GM21526 (cell line): ENCODE measurements around the gene ACTN1.
"Not testable (repeated sequence)": the region's sequence is repeated elsewhere in the genome, so short reads cannot be mapped to it uniquely, and the experiment has no call there.

Experiments used
- ATAC-seq: cut with Tn5 transposase; IDR thresholded peaks from one replicate; pipeline ENCODE4 v1.9.1; 2021; ENCODE audit warnings: moderate library complexity; ENCODE audit not compliant: unreplicated experiment, low FRiP score

ACTN1 gene

GRCh38 chr14:68987653-68988036, 8.5 kb upstream of the ACTN1 start:
- no peak for ATAC-seq

GRCh38 chr14:68986926-68987652, 8.0 kb upstream of the ACTN1 start:
- no peak for ATAC-seq

- ATAC-seq, result no peak
Measured at GRCh38 chr14:68986225-68986624, 7.1 kb upstream of the ACTN1 start.

GRCh38 chr14:68984686-68985085, 5.6 kb upstream of the ACTN1 start:
- ATAC-seq, result no peak

GRCh38 chr14:68983191-68983590, 4.1 kb upstream of the ACTN1 start:
- ATAC-seq, result no peak

GRCh38 chr14:68982581-68982980, 3.5 kb upstream of the ACTN1 start:
- no peak for ATAC-seq

- no peak for ATAC-seq
Measured at GRCh38 chr14:68981539-68981976, 2.5 kb upstream of the ACTN1 start.

GRCh38 chr14:68981139-68981538, 2.0 kb upstream of the ACTN1 start:
- ATAC-seq, result no peak

GRCh38 chr14:68979722-68980451, 785 bp upstream of the ACTN1 start:
- ATAC-seq, result no peak

GRCh38 chr14:68978172-68978911, 760 bp downstream of the ACTN1 start:
- ATAC-seq, result no peak

- ATAC-seq, result no peak
Measured at GRCh38 chr14:68977718-68978171, 1.4 kb downstream of the ACTN1 start.

- no peak for ATAC-seq
Measured at GRCh38 chr14:68977180-68977717, 1.9 kb downstream of the ACTN1 start.

GRCh38 chr14:68976160-68977067, 2.7 kb downstream of the ACTN1 start:
- no peak for ATAC-seq

GRCh38 chr14:68975667-68976066, 3.4 kb downstream of the ACTN1 start:
- ATAC-seq, result no peak

GRCh38 chr14:68974759-68975347, 4.2 kb downstream of the ACTN1 start:
- no peak for ATAC-seq

- no peak for ATAC-seq
Measured at GRCh38 chr14:68973639-68974038, 5.5 kb downstream of the ACTN1 start.

- ATAC-seq, result not testable (repeated sequence)
Measured at GRCh38 chr14:68973219-68973565, 5.9 kb downstream of the ACTN1 start.

GRCh38 chr14:68972507-68973218, 6.4 kb downstream of the ACTN1 start:
- no peak for ATAC-seq

- ATAC-seq, result no peak
Measured at GRCh38 chr14:68971411-68972035, 7.6 kb downstream of the ACTN1 start.
